SK-N-MC (cell line): ENCODE measurements around the gene INO80E.

Experiments used
- EZH2 ChIP-seq: fragments of 200-600 bp; sonication (generic); IDR thresholded peaks from one replicate; pipeline ENCODE4 v1.6.1; 2017; ENCODE audit warnings: antibody characterized with exemption
- FOXP2 ChIP-seq: optimal IDR thresholded peaks from 2 replicates; pipeline ENCODE3; 2011; ENCODE audit warnings: mild to moderate bottlenecking, moderate library complexity; ENCODE audit not compliant: insufficient read depth; ENCODE audit errors: extremely low read length, control extremely low read depth
- POLR2AphosphoS5 ChIP-seq: IDR thresholded peaks from 2 replicates; pipeline ENCODE4 v1.6.1; 2012; ENCODE audit warnings: mild to moderate bottlenecking, low read depth, low read length, borderline replicate concordance

DNA sequence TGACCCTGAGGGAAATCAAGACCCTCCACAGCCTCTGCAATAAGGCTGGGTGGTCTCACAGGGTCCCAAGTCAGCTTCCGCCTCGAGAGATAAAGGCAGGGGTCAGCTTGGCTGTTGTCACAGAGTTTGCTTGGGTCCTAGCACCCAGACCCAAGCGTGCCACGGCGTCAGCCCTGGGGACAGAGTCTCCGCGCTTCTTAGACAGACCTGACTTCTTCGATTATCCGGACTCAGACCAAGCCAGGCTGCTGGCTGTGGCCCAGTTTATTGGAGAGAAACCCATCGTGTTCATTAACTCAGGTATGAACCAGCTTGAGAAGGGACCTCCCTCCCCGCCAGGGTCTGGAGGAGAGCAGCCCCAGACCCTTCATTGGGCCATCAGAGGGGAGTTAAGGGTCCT, 27.5 kb downstream of the INO80E start:
- TF ChIP-seq EZH2 (no peak), POLR2AphosphoS5 (no peak), FOXP2 (no peak)
